ENCODE results near the gene XBP1. TPM values are rescaled to one million over a fixed set of nuclear protein-coding genes. Genes with fewer than 3 reads are reported as not detected.
"Not testable (repeated sequence)": the region's sequence is repeated elsewhere in the genome, so short reads cannot be mapped to it uniquely, and the experiment has no call there.

XBP1 gene
- total and polyA plus RNA-seq, 5 donors, result 53.0 to 140 (median 83.9) TPM

GRCh38 chr22:28819253-28820096, 19.1 kb upstream of the XBP1 start:
- no peak overlapping the region for H3K4me3 ChIP-seq (ENCODE audit: low read length)
- peaks cover 6% of the 10 kb centered on the region for H3K4me1 ChIP-seq (ENCODE audit: control insufficient read depth, insufficient read depth, low read length)
- no peaks in the 10 kb centered on the region for H3K9me3 ChIP-seq (ENCODE audit: control insufficient read depth, low read length)
- no peak overlapping the region for H3K27ac ChIP-seq (ENCODE audit: low read length)
- 88% methylated on average over 5 of the region's 5 CpGs for WGBS
- H3K27me3 ChIP-seq (ENCODE audit: control insufficient read depth, insufficient read depth), result no peaks in the 10 kb centered on the region
- DNase-seq, result no peak
- no peak for ATAC-seq
- intact Hi-C loops (cut with DNase I), result loop anchor here in 1 of 4 donors (10.0 kb wide), 1 partner anchor 215 kb away; no protein-coding TSS in a partner anchor

DNA sequence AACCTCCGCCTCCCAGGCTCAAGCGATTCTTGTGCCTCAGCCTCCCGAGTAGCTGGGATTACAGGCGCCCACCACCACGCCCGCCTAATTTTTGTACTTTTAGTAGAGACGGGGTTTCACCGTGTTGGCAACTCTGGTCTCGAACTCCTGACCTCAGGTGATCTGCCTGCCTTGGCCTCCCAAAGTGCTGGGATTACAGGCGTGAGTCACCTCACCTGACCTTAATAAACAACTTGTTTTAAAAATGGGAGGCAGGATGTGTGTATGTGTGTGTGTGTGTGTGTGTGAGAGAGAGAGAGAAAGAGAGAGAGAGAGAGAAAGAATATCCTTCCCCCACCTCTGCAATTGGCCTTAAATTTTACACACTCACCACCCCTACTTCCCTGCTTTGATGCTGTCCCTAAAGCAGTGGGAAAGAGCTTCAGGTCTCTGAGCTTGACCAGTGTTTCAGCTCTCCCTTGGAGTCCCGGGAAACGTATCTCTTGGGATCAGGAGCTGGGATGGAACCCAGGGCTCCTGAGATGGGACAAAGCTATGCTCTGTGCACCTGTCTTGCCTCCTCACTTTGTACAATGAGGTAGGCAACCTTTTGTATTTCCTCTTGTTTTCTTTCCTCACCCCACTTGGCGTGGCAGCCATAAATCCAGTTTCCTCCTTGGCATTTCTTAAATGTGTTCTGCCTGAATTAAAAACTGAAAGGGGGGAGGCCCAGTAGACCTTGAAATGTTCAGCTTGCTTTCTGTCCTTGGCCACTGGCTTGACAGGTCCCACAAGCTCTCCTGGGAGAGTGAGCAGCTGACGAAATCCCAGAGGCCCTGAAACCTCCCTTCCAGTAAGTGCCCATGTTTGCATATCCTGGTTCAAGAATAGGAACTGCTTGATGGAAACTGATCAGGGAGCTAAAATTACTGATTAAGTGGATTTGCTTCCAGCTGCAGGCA, 17.8 kb upstream of the XBP1 start:
- Histone ChIP-seq H3K4me1 (ENCODE audit: control insufficient read depth, insufficient read depth, low read length) (peaks cover 6% of the 10 kb centered on the region), H3K4me3 (ENCODE audit: low read length) (no peak overlapping the region), H3K9me3 (ENCODE audit: control insufficient read depth, low read length) (no peaks in the 10 kb centered on the region), H3K27me3 (ENCODE audit: control insufficient read depth, insufficient read depth) (no peaks in the 10 kb centered on the region), H3K27ac (ENCODE audit: low read length) (no peak overlapping the region)
- intact Hi-C loops (cut with DNase I), result no loop called here
- peak; percentile 44 to 55 for ATAC-seq
- 89% methylated on average over 14 of the region's 14 CpGs for WGBS
- DNase-seq, result no peak

- intact Hi-C loops (cut with DNase I), result no loop called here
- 98% methylated on average over 2 of the region's 2 CpGs for WGBS
- Histone ChIP-seq H3K27me3 (ENCODE audit: control insufficient read depth, insufficient read depth) (no peaks in the 10 kb centered on the region), H3K4me1 (ENCODE audit: control insufficient read depth, insufficient read depth, low read length) (peaks cover 6% of the 10 kb centered on the region), H3K4me3 (ENCODE audit: low read length) (no peak overlapping the region), H3K9me3 (ENCODE audit: control insufficient read depth, low read length) (no peaks in the 10 kb centered on the region), H3K27ac (ENCODE audit: low read length) (no peak overlapping the region)
- DNase-seq (no peak), ATAC-seq (no peak)
These were observed 16.7 kb upstream of the XBP1 start for GRCh38 chr22:28817064-28817463.

DNA sequence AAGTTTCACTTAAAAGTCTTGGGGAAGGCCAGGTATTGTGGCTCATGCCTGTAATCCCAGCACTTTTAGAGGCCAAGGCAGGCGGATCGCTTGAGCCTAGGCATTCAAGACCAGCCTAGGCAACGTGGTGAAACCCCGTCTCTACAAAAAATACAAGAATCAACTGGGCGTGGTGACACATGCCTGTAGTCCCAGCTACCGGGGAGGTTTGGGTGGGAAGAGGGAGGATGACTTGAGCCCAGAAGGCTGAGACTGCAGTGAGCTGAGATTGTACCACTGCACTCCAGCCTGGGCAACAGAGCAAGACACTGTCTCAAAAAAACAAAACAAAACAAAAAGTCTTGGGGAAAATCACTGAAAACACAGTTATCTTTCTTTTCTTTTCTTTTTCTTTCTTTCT, 15.4 kb upstream of the XBP1 start:
- intact Hi-C loops (cut with DNase I), result no loop called here
- Histone ChIP-seq H3K9me3 (ENCODE audit: control insufficient read depth, low read length) (no peaks in the 10 kb centered on the region), H3K27ac (ENCODE audit: low read length) (no peak overlapping the region), H3K4me1 (ENCODE audit: control insufficient read depth, insufficient read depth, low read length) (peaks cover 6% of the 10 kb centered on the region), H3K4me3 (ENCODE audit: low read length) (no peak overlapping the region), H3K27me3 (ENCODE audit: control insufficient read depth, insufficient read depth) (no peaks in the 10 kb centered on the region)
- DNase-seq (no peak), ATAC-seq (no peak)
- WGBS, result 89% methylated on average over 6 of the region's 6 CpGs

DNA sequence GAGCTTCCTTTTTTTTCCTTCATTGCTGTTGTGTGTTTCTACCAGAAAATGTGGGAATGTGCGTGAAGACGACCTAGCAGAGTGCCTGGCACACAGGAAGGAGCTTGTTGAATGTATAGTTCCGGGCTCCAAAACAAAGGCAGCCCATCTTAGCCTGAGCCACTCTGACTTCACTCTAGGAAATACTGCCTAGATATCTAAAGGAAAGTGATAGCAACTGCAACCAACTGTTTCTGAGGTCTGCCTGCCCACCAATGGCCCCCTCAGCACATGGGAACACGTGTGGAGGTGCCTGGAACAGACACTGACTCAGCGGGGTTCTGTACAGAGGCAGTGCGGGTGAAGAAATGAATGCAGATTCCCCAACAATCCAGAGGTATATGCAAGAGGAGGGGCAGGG, 14.7 kb upstream of the XBP1 start:
- H3K27me3 ChIP-seq (ENCODE audit: control insufficient read depth, insufficient read depth), result no peaks in the 10 kb centered on the region
- H3K9me3 ChIP-seq (ENCODE audit: control insufficient read depth, low read length), result no peaks in the 10 kb centered on the region
- H3K4me3 ChIP-seq (ENCODE audit: low read length), result no peak overlapping the region
- WGBS, result 74% methylated on average over 6 of the region's 6 CpGs
- H3K27ac ChIP-seq (ENCODE audit: low read length), result no peak overlapping the region
- intact Hi-C loops (cut with DNase I), result no loop called here
- peaks cover 6% of the 10 kb centered on the region for H3K4me1 ChIP-seq (ENCODE audit: control insufficient read depth, insufficient read depth, low read length)
- DNase-seq, result no peak
- no peak for ATAC-seq

- no peak for DNase-seq
- H3K4me1 ChIP-seq (ENCODE audit: control insufficient read depth, insufficient read depth, low read length), result peaks cover 6% of the 10 kb centered on the region
- intact Hi-C loops (cut with DNase I), result no loop called here
- H3K27me3 ChIP-seq (ENCODE audit: control insufficient read depth, insufficient read depth), result no peaks in the 10 kb centered on the region
- WGBS, result 79% methylated on average over 2 of the region's 2 CpGs
- peak overlapping the region; percentile 45 for H3K27ac ChIP-seq (ENCODE audit: low read length)
- peak; percentile 67 to 85 for ATAC-seq
- no peaks in the 10 kb centered on the region for H3K9me3 ChIP-seq (ENCODE audit: control insufficient read depth, low read length)
- no peak overlapping the region for H3K4me3 ChIP-seq (ENCODE audit: low read length)
These were observed 13.6 kb upstream of the XBP1 start for GRCh38 chr22:28813772-28814518.

DNA sequence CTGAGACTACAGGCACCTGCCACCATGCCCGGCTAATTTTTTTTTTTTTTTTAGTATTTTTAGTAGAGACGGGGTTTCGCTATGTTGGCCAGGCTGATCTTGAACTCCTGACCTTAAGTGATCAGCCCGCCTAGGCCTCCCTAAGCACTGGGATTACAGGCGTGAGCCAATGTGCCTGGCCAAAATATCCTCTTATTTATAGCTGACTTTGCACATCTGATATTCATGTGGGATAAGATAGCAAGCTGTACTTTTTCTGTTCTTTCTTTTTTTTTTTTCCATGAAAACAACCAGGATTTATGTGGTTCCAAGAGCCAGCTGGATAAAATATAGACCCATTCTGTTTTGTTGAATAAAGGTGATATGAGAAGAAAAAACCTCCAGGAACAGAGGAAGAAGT, 12.1 kb upstream of the XBP1 start:
- peak in 1 of 2 donors; percentile 49 for ATAC-seq
- DNase-seq, result no peak
- WGBS, result 35% methylated on average over 5 of the region's 5 CpGs
- no peak overlapping the region for H3K27ac ChIP-seq (ENCODE audit: low read length)
- no peaks in the 10 kb centered on the region for H3K9me3 ChIP-seq (ENCODE audit: control insufficient read depth, low read length)
- no peaks in the 10 kb centered on the region for H3K4me1 ChIP-seq (ENCODE audit: control insufficient read depth, insufficient read depth, low read length)
- no peaks in the 10 kb centered on the region for H3K27me3 ChIP-seq (ENCODE audit: control insufficient read depth, insufficient read depth)
- intact Hi-C loops (cut with DNase I), result no loop called here
- H3K4me3 ChIP-seq (ENCODE audit: low read length), result no peak overlapping the region

DNA sequence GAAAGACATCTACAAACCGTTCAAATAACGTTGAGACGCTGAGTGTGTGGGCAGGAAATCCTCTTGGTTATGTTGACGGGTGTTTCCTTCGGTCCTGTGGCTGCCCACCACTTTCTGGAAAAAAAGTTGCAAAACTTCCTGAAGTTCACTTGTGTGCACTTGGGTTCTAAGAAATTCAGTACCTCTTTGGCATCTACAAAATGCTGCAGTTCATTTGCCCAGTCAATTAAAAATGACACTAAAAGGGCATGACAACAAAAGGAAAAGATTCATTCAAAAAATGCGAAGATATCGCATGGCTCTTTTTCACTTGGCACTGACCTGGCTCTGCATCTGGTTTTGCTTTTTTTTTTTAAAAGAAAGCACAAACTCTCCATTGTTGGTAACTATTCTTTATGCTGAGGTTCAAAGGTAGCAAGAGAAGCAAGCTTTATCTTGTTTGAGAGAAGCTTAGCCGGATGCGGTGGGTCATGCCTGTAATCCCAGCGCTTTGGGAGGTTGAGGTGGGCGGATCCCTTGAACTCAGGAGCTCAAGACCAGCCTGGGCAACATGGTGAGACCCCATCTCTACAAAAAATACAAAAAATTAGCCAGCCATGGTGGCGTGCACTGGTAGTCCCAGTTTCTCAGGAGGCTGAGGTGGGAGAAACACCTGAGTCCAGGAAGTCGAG, 10.6 kb upstream of the XBP1 start:
- ATAC-seq, result peak; percentile 39 to 61
- no peaks in the 10 kb centered on the region for H3K4me1 ChIP-seq (ENCODE audit: control insufficient read depth, insufficient read depth, low read length)
- H3K27me3 ChIP-seq (ENCODE audit: control insufficient read depth, insufficient read depth), result no peaks in the 10 kb centered on the region
- H3K27ac ChIP-seq (ENCODE audit: low read length), result no peak overlapping the region
- intact Hi-C loops (cut with DNase I), result no loop called here
- no peak overlapping the region for H3K4me3 ChIP-seq (ENCODE audit: low read length)
- H3K9me3 ChIP-seq (ENCODE audit: control insufficient read depth, low read length), result no peaks in the 10 kb centered on the region
- 72% methylated on average over 13 of the region's 13 CpGs for WGBS
- DNase-seq, result no peak

DNA sequence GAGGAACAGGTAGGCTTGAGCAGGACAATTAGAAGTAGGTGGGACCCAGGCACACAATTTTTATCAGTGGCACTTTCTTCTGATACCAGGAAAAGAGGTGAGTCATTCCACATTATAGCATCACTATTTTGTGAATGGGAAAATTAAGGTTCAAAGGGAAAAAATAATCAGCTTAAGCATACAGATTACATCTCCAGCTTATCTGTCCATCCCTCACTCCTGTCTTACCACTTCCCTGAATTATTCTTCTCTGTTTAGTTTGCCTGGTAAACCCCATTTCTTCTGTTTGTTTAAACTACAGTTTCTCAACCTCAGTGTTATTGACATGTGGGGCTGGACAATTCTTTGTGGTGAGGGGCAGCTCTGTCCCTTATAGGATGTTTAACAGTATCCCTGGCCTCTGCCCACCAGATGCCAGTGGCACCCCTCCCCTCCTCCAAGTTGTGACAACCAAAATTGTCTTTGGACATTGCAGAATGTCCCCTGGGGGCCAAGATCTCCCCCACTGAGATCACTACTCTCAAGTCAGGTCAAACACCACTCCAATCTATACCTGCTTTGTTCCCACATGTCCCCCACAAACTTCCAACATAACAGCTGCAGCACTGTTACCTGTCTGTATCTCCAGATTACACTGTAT, 8.5 kb upstream of the XBP1 start:
- Histone ChIP-seq H3K4me1 (ENCODE audit: control insufficient read depth, insufficient read depth, low read length) (no peaks in the 10 kb centered on the region), H3K4me3 (ENCODE audit: low read length) (no peak overlapping the region), H3K27ac (ENCODE audit: low read length) (no peak overlapping the region), H3K27me3 (ENCODE audit: control insufficient read depth, insufficient read depth) (no peaks in the 10 kb centered on the region), H3K9me3 (ENCODE audit: control insufficient read depth, low read length) (no peaks in the 10 kb centered on the region)
- intact Hi-C loops (cut with DNase I), result no loop called here
- DNase-seq (no peak), ATAC-seq (no peak)

- H3K27me3 ChIP-seq (ENCODE audit: control insufficient read depth, insufficient read depth); ATAC-seq; H3K27ac ChIP-seq (ENCODE audit: low read length); intact Hi-C loops (cut with DNase I); H3K4me3 ChIP-seq (ENCODE audit: low read length); DNase-seq; H3K9me3 ChIP-seq (ENCODE audit: control insufficient read depth, low read length); H3K4me1 ChIP-seq (ENCODE audit: control insufficient read depth, insufficient read depth, low read length): not testable (repeated sequence)
- 93% methylated on average over 5 of the region's 5 CpGs for WGBS
These were observed 5.1 kb upstream of the XBP1 start for GRCh38 chr22:28805426-28805825.
